Transverse colon (tissue), 4 donors: ENCODE measurements around the gene SIN3A. TPM values are rescaled to one million over a fixed set of nuclear protein-coding genes. Genes with fewer than 3 reads are reported as not detected.
"Not testable (repeated sequence)": the region's sequence is repeated elsewhere in the genome, so short reads cannot be mapped to it uniquely, and the experiment has no call there.

Experiments used
- DNase-seq: peaks from one replicate; pipeline ENCODE4 v3.0.0-alpha.2; 2019
- H3K27ac ChIP-seq, 4 donors: fragments of 200-600 bp; sonication (generic); 2 replicates each; pipeline ENCODE4 v1.5.1; 2016 to 2018; ENCODE audit warnings: inconsistent platforms in 4 of 4
- H3K27me3 ChIP-seq: fragments of 200-600 bp; sonication (generic); 2 replicates; pipeline ENCODE4 v1.5.1; 2017; ENCODE audit warnings: inconsistent platforms
- H3K36me3 ChIP-seq, 4 donors: fragments of 200-600 bp; sonication (generic); 2 replicates each; pipeline ENCODE4 v1.5.1; 2017 to 2019; ENCODE audit warnings: inconsistent platforms in 4 of 4
- H3K4me1 ChIP-seq, 4 donors: fragments of 200-600 bp; sonication (generic); 2 replicates each; pipeline ENCODE4 v1.5.1; 2017 to 2020; ENCODE audit warnings: inconsistent platforms in 4 of 4
- H3K4me3 ChIP-seq, 4 donors: fragments of 200-600 bp; sonication (generic); 1 replicate in 1 of 4; 2 replicates in 3 of 4; pipeline versions ENCODE4 v1.5.1 to v1.6.1; 2017 to 2019; ENCODE audit warnings: inconsistent platforms in 4 of 4
- H3K9me3 ChIP-seq, 2 donors: fragments of 200-600 bp; sonication (generic); 2 replicates each; pipeline ENCODE4 v1.5.1; 2017 to 2019; ENCODE audit warnings: inconsistent platforms in 2 of 2
- CTCF ChIP-seq, 5 experiments: fragments of 200-600 bp in 3 of 5; fragments of 450-650 bp in 2 of 5; sonication (generic) in 3 of 5; IDR thresholded peaks; 1 replicate in 2 of 5; 2 replicates in 3 of 5; pipeline ENCODE4 v1.5.1; 2016 to 2017; ENCODE audit warnings: antibody characterized with exemption in 5 of 5, inconsistent platforms in 3 of 5, mild to moderate bottlenecking in 2 of 5, moderate library complexity in 1 of 5
- EP300 ChIP-seq: sonication (generic); formaldehyde crosslinking; IDR thresholded peaks from one replicate; pipeline ENCODE4 v1.6.1; 2017; ENCODE audit warnings: antibody characterized with exemption, low read depth
- POLR2A ChIP-seq: fragments of 450-650 bp; IDR thresholded peaks from one replicate; pipeline ENCODE4 v1.6.1; 2016; ENCODE audit warnings: antibody characterized with exemption, mild to moderate bottlenecking, moderate library complexity
- POLR2AphosphoS5 ChIP-seq, 3 donors: sonication (generic); formaldehyde crosslinking; IDR thresholded peaks; one replicate each; pipeline ENCODE4 v1.6.1; 2016; ENCODE audit warnings: antibody characterized with exemption in 3 of 3
- WGBS, 2 donors: methylation state at CpG; one replicate each; pipeline ENCODE4 v1.1.5; 2018; ENCODE audit warnings: low coverage in 1 of 2; 5-methylcytosine and 5-hydroxymethylcytosine counted together
- in situ Hi-C, 4 donors: fragments of 200-750 bp; cut with MboI; loops; one replicate each; pipeline versions ENCODE4 v1.15.0 to v1.15.1; 2017; ENCODE audit warnings: low sequenced_read_pairs in 3 of 4, low pct_ligation_motif_present in 1 of 4, low pct_unique_long_range_greater_than_20kb in 1 of 4
- intact Hi-C: fragments of 100-400 bp; cut with DNase I; formaldehyde crosslinking; loops from one replicate; pipeline ENCODE4 v1.15.1; 2023; ENCODE audit warnings: low total_unique reads
- total RNA-seq, 4 donors: library from RNA; depleted of rRNA; stranded (reverse); fragments of >200 nt; gene quantifications; one replicate each; pipeline ENCODE4 v1.1.0, GENCODE V29; 2016

Gene SIN3A
- total RNA-seq, 4 donors from 2014 or later: 39.3 to 88.0 (median 72.6) TPM

- DNase-seq: no peak
- H3K9me3 ChIP-seq: no peaks in the 10 kb centered on the region
- no peak overlapping the region for H3K27ac ChIP-seq
- 86 to 91% methylated on average over 1 to 2 of the region's 2 CpGs for WGBS, 2 donors
- in situ Hi-C loops: no loop called here
- no peaks in the 10 kb centered on the region for H3K4me1 ChIP-seq
- H3K36me3 ChIP-seq: peaks cover 0 to 88% (median 39%) of the 10 kb centered on the region in 4 donors
- no peaks in the 10 kb centered on the region for H3K27me3 ChIP-seq
- TF ChIP-seq POLR2A (no peak), POLR2AphosphoS5 (IDR thresholded peaks at IDR 0.05) (no peak), EP300 (no peak), CTCF (IDR thresholded peaks at IDR 0.05) (no peak)
- intact Hi-C loops: no loop called here
- no peak overlapping the region for H3K4me3 ChIP-seq
Measured at GRCh38 chr15:75403892-75404291, 47.6 kb downstream of the SIN3A start.

- H3K4me3 ChIP-seq: no peak overlapping the region
- in situ Hi-C loops: no loop called here
- WGBS, 2 donors: 88 to 94% methylated on average over 2 of the region's 2 CpGs
- H3K27me3 ChIP-seq: no peaks in the 10 kb centered on the region
- no peaks in the 10 kb centered on the region for H3K9me3 ChIP-seq
- no peaks in the 10 kb centered on the region for H3K4me1 ChIP-seq
- H3K36me3 ChIP-seq: peaks cover 0 to 81% (median 38%) of the 10 kb centered on the region in 4 donors
- DNase-seq: no peak
- no peak for TF ChIP-seq POLR2AphosphoS5 (IDR thresholded peaks at IDR 0.05)
- TF ChIP-seq CTCF (IDR thresholded peaks at IDR 0.05): no peak
- no peak for TF ChIP-seq EP300
- H3K27ac ChIP-seq: no peak overlapping the region
- intact Hi-C loops: no loop called here
Measured at GRCh38 chr15:75397494-75397893, 54.0 kb downstream of the SIN3A start.

- DNase-seq: no peak
- Histone ChIP-seq H3K27ac (no peak overlapping the region), H3K4me1 (no peaks in the 10 kb centered on the region), H3K27me3 (no peaks in the 10 kb centered on the region), H3K9me3 (no peaks in the 10 kb centered on the region), H3K36me3 (peaks cover 0 to 77% (median 33%) of the 10 kb centered on the region in 4 donors), H3K4me3 (no peak overlapping the region)
- in situ Hi-C loops: no loop called here
- intact Hi-C loops: no loop called here
- TF ChIP-seq POLR2AphosphoS5 (IDR thresholded peaks at IDR 0.05): no peak
- no peak for TF ChIP-seq POLR2A
- no peak for TF ChIP-seq EP300
- no peak for TF ChIP-seq CTCF (IDR thresholded peaks at IDR 0.05)
- WGBS, 2 donors: 88% methylated on average over 1 of the region's 1 CpG; no CpG with 5 or more reads in 1 of the 2 donors
Measured at GRCh38 chr15:75389791-75390382, 61.6 kb downstream of the SIN3A start.

GRCh38 chr15:75383986-75384385 is 67.5 kb downstream of the SIN3A start:
- in situ Hi-C loops, intact Hi-C loops, DNase-seq, H3K4me3 ChIP-seq, H3K27ac ChIP-seq, H3K9me3 ChIP-seq, H3K4me1 ChIP-seq, H3K27me3 ChIP-seq: not testable (repeated sequence)
- H3K36me3 ChIP-seq: peaks cover 0 to 83% (median 25%) of the 10 kb centered on the region in 4 donors
- WGBS, 2 donors: 80 to 90% methylated on average over 2 to 5 of the region's 5 CpGs

GRCh38 chr15:75380773-75381172 is 70.7 kb downstream of the SIN3A start:
- intact Hi-C loops: no loop called here
- H3K27ac ChIP-seq: no peak overlapping the region

More at GRCh38 chr15:75380773-75381172, 70.7 kb downstream of the SIN3A start:
- Histone ChIP-seq H3K4me1 (peaks cover 0 to 10% (median 0%) of the 10 kb centered on the region in 4 donors), H3K36me3 (peaks cover 0 to 87% (median 21%) of the 10 kb centered on the region in 4 donors), H3K4me3 (no peak overlapping the region), H3K9me3 (no peaks in the 10 kb centered on the region), H3K27me3 (no peaks in the 10 kb centered on the region)
- DNase-seq: no peak
- in situ Hi-C loops: no loop called here
- WGBS, 2 donors: 44 to 52% methylated on average over 4 of the region's 4 CpGs
- no peak for TF ChIP-seq CTCF (IDR thresholded peaks at IDR 0.05)
- no peak for TF ChIP-seq POLR2AphosphoS5 (IDR thresholded peaks at IDR 0.05)
- no peak for TF ChIP-seq POLR2A
- TF ChIP-seq EP300: no peak
